Thoracic aorta (tissue), 2 donors: ENCODE results near the gene UTP11. TPM values are rescaled to one million over a fixed set of nuclear protein-coding genes. Genes with fewer than 3 reads are reported as not detected.

Source experiments
- ATAC-seq: fragments of 150-250 bp; one replicate; pipeline ENCODE4 v1.8.0; 2017; ENCODE audit warnings: low read depth; ENCODE audit not compliant: insufficient number of reproducible peaks, low FRiP score
- DNase-seq: peaks from one replicate; pipeline ENCODE4 v3.0.0-alpha.2; 2020; ENCODE audit warnings: low spot score
- H3K27ac ChIP-seq, 2 donors: fragments of 200-600 bp; sonication (generic); 1 replicate in 1 of 2; 2 replicates in 1 of 2; pipeline ENCODE4 v1.5.1; 2016; ENCODE audit warnings: mild to moderate bottlenecking in 2 of 2, moderate library complexity in 2 of 2
- H3K27me3 ChIP-seq: fragments of 200-600 bp; sonication (generic); replicated peaks from 2 replicates; pipeline ENCODE4 v1.6.0; 2016; ENCODE audit warnings: mild to moderate bottlenecking; ENCODE audit not compliant: insufficient read depth
- H3K36me3 ChIP-seq: fragments of 200-600 bp; sonication (generic); one replicate; pipeline ENCODE4 v1.5.1; 2016
- H3K4me1 ChIP-seq, 2 donors: fragments of 200-600 bp; sonication (generic); 1 replicate in 1 of 2; 2 replicates in 1 of 2; pipeline versions ENCODE4 v1.5.1 to v1.6.0; 2016; ENCODE audit warnings: low read depth in 2 of 2, mild to moderate bottlenecking in 1 of 2; ENCODE audit not compliant: control insufficient read depth in 1 of 2
- H3K4me3 ChIP-seq: fragments of 200-600 bp; sonication (generic); 2 replicates; pipeline ENCODE4 v1.5.1; 2016; ENCODE audit warnings: mild to moderate bottlenecking
- H3K9me3 ChIP-seq: fragments of 200-600 bp; sonication (generic); 2 replicates; pipeline ENCODE4 v1.5.1; 2016
- CTCF ChIP-seq: fragments of 200-600 bp; sonication (generic); IDR thresholded peaks from one replicate; pipeline ENCODE4 v1.5.1; 2019; ENCODE audit warnings: antibody characterized with exemption
- total RNA-seq, 2 donors: library from RNA; depleted of rRNA; stranded (reverse); fragments of >200 nt; gene quantifications; one replicate each; pipeline versions ENCODE4 v1.1.0 to v1.2.3, GENCODE V29; 2016

The UTP11 gene
- total RNA-seq, 2 donors from 2014 or later, result 14.6 to 76.9 TPM

- no peak overlapping the region for H3K4me3 ChIP-seq
- H3K27me3 ChIP-seq, result no peaks in the 10 kb centered on the region
- ATAC-seq (no peak), DNase-seq (no peak)
- no peaks in the 10 kb centered on the region for H3K9me3 ChIP-seq
- H3K27ac ChIP-seq, result no peak overlapping the region
- H3K36me3 ChIP-seq, result no peaks in the 10 kb centered on the region
- peaks cover 8 to 10% of the 10 kb centered on the region in 2 donors for H3K4me1 ChIP-seq
- no peak for TF ChIP-seq CTCF
Measured at GRCh38 chr1:38034871-38035270, 22.3 kb downstream of the UTP11 start.

DNA sequence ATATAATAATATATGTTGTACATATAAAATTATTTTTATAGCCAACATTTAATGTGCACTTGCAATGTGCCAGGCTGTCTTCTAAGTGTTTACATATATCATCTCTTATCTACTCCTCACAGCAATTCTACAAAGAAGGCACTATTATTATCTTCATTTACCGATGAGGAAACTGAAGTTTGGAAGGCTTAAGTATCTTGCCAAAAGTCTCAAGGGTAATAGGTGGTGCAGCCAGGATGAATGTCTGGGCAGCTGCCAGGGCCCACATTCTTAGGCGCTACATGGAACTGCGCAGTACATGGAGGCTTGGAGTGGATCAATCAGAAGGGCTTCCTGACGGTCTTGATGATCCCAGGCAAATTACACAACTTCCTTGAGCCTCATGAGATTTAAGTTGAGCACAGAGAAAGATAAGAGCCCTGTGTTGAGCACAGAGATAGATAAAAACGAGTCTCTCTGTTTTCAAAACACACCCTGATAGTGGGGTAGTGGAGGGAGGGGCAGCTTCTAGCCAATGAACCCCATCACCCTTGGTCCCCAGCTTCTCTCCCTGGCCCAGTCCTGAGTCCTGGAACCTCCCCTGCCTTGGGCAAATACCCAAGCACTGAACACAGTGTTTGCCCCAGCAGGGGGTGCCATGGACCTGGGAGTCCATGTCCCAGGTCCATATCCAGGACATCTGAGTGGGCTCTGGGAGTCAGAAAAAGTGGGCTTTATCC, 24.8 kb downstream of the UTP11 start:
- Histone ChIP-seq H3K36me3 (no peaks in the 10 kb centered on the region), H3K4me1 (no peaks in the 10 kb centered on the region), H3K27me3 (peaks cover 8% of the 10 kb centered on the region), H3K4me3 (no peak overlapping the region), H3K9me3 (no peaks in the 10 kb centered on the region), H3K27ac (no peak overlapping the region)
- no peak for ATAC-seq
- no peak for DNase-seq
- no peak for TF ChIP-seq CTCF

DNA sequence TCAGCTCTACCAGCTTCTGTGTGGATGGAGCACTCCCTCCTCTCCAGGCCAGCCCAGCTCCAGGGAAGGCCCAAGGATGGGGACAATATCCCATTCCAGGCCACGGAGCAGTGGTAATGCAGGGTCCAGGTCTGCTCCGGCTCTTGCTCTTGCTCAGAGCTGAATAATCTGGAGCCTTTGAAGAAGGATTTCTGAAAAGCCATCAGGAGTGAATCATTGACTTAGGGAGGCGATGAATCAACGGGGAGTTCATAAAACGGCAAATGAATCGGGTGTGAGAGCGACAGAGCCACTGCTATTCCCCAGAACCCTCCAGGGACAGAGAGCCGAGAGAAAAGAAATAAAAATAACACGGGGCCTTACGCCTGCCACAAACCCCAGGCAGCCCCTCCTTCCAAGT, 26.3 kb downstream of the UTP11 start:
- DNase-seq, result no peak
- no peak for ATAC-seq
- TF ChIP-seq CTCF, result no peak
- Histone ChIP-seq H3K27me3 (peaks cover 17% of the 10 kb centered on the region), H3K4me3 (no peak overlapping the region), H3K36me3 (no peaks in the 10 kb centered on the region), H3K9me3 (no peaks in the 10 kb centered on the region), H3K27ac (no peak overlapping the region), H3K4me1 (no peaks in the 10 kb centered on the region)

GRCh38 chr1:38039331-38040088, 27.0 kb downstream of the UTP11 start:
- Histone ChIP-seq H3K4me3 (no peak overlapping the region), H3K9me3 (no peaks in the 10 kb centered on the region), H3K27ac (no peak overlapping the region), H3K27me3 (peaks cover 23% of the 10 kb centered on the region), H3K4me1 (peaks cover 4 to 6% of the 10 kb centered on the region in 2 donors), H3K36me3 (no peaks in the 10 kb centered on the region)
- no peak for TF ChIP-seq CTCF
- DNase-seq, result no peak
- no peak for ATAC-seq

DNA sequence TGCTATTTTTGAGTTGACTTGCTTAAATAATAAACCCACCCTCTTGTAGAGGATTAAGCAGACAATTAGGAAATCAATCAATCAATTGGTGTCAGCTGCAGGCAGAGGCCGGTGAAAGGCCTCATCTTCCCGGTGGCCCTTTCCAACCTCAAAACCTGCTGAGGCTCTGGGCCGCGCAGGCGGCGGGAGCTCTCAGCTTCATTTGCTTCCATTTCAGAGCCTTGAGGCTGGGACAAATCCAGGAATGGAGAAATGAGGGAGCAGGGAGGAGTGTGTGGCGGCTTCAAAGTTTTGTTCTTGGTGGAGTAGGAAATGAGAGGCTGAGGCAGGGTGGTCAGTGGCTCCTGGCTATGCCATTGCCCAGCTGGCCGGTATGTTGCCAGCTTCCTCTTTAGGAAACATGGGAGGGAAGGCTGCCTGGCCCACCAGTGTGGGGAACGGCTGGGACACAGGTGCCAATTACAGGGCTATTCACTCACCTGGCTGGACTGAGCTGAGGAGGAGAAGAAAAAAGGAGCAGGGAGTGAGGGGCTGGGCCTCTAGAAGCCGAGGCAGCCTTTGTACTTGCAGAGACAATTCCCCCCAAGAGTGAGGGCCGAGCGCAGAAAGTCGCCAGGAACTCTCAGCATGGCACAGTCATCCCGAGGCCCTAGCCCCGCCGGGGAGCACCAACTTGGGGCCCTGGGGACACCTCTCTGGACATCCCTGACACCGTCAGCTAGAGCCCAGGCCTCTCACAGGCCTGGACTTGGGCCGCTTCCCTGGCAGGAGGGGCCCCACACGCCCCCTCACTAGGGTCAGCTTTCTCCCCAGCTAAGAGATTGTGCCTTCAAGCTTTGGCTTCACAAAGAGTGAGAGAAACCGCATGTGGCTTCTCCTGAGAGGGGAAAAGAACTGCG, 29.7 kb downstream of the UTP11 start:
- no peak for TF ChIP-seq CTCF
- DNase-seq, result no peak
- H3K4me3 ChIP-seq, result no peak overlapping the region
- no peaks in the 10 kb centered on the region for H3K36me3 ChIP-seq
- peaks cover 9 to 18% of the 10 kb centered on the region in 2 donors for H3K4me1 ChIP-seq
- H3K9me3 ChIP-seq, result no peaks in the 10 kb centered on the region
- H3K27me3 ChIP-seq, result peaks cover 33% of the 10 kb centered on the region
- H3K27ac ChIP-seq, result no peak overlapping the region
- no peak for ATAC-seq
